ENCODE results near the gene KAZN.

DNA sequence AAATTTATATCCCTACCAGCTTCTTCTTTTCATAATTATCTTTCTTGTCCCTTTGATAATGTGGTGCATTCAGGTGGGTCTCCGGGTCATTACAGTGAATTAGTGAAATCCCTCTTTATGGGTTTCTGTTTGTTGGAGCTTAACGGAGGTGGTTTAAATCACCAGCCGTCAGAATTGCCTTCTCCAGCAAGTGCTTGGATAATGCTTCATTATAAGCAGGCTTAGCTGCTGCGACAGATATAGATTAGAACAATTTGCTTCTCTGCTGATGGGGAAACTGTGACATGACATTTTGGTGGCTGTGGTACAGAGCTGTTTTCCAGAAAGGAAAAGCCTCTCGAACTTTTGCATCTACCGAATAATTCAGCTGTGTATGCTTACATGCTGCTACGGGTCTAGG is 56.9 kb downstream of the KAZN start:
- TF ChIP-seq, protein P1, sequence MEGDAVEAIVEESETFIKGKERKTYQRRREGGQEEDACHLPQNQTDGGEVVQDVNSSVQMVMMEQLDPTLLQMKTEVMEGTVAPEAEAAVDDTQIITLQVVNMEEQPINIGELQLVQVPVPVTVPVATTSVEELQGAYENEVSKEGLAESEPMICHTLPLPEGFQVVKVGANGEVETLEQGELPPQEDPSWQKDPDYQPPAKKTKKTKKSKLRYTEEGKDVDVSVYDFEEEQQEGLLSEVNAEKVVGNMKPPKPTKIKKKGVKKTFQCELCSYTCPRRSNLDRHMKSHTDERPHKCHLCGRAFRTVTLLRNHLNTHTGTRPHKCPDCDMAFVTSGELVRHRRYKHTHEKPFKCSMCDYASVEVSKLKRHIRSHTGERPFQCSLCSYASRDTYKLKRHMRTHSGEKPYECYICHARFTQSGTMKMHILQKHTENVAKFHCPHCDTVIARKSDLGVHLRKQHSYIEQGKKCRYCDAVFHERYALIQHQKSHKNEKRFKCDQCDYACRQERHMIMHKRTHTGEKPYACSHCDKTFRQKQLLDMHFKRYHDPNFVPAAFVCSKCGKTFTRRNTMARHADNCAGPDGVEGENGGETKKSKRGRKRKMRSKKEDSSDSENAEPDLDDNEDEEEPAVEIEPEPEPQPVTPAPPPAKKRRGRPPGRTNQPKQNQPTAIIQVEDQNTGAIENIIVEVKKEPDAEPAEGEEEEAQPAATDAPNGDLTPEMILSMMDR (IDR thresholded peaks at IDR 0.05; ENCODE audit: poor library complexity): no peak
- TF ChIP-seq EZH2 (IDR thresholded peaks at IDR 0.05; ENCODE audit: borderline replicate concordance) (no peak), EZH2phosphoT487 (IDR thresholded peaks at IDR 0.05; ENCODE audit: low read depth, severe bottlenecking, unreplicated experiment) (no peak)
